ENCODE data around the gene NDFIP2. TPM values are rescaled to one million over a fixed set of nuclear protein-coding genes. Genes with fewer than 3 reads are reported as not detected.

NDFIP2 gene
- total RNA-seq, 4 donors from 2014 or later: 72.2 to 103 (median 86.2) TPM

DNA sequence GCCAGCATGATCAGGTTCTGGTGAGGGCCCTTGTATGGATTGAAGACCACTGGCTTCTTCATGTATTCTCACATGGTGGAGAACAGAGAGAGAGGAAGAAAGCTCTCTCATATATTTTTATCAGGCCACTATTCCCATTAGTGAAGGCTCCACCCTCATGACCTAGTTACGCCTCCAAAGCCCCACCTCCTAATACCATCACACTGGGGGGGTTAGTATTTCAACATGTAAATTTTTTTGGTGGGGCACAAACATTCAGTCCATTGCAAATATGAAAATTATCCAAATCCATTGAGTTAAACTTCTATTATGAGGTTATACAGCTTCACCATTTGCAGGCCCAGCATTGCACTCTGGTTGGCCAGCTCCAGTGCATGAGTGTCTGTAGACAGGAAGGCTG is 41.7 kb upstream of the NDFIP2 start:
- H3K36me3 ChIP-seq: no peaks in the 10 kb centered on the region
- no peaks in the 10 kb centered on the region for H3K4me1 ChIP-seq
- no peak for DNase-seq (ENCODE audit: low spot score in 2 of 2)
- H3K4me3 ChIP-seq: no peak overlapping the region
- TF ChIP-seq, protein P1, sequence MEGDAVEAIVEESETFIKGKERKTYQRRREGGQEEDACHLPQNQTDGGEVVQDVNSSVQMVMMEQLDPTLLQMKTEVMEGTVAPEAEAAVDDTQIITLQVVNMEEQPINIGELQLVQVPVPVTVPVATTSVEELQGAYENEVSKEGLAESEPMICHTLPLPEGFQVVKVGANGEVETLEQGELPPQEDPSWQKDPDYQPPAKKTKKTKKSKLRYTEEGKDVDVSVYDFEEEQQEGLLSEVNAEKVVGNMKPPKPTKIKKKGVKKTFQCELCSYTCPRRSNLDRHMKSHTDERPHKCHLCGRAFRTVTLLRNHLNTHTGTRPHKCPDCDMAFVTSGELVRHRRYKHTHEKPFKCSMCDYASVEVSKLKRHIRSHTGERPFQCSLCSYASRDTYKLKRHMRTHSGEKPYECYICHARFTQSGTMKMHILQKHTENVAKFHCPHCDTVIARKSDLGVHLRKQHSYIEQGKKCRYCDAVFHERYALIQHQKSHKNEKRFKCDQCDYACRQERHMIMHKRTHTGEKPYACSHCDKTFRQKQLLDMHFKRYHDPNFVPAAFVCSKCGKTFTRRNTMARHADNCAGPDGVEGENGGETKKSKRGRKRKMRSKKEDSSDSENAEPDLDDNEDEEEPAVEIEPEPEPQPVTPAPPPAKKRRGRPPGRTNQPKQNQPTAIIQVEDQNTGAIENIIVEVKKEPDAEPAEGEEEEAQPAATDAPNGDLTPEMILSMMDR (IDR thresholded peaks at IDR 0.05): no peak
- TF ChIP-seq POLR2AphosphoS5 (IDR thresholded peaks at IDR 0.05): no peak
- H3K27ac ChIP-seq: no peak overlapping the region
- 86% methylated on average over 1 of the region's 1 CpG for WGBS
- H3K9me3 ChIP-seq: no peaks in the 10 kb centered on the region
- H3K27me3 ChIP-seq: no peaks in the 10 kb centered on the region

DNA sequence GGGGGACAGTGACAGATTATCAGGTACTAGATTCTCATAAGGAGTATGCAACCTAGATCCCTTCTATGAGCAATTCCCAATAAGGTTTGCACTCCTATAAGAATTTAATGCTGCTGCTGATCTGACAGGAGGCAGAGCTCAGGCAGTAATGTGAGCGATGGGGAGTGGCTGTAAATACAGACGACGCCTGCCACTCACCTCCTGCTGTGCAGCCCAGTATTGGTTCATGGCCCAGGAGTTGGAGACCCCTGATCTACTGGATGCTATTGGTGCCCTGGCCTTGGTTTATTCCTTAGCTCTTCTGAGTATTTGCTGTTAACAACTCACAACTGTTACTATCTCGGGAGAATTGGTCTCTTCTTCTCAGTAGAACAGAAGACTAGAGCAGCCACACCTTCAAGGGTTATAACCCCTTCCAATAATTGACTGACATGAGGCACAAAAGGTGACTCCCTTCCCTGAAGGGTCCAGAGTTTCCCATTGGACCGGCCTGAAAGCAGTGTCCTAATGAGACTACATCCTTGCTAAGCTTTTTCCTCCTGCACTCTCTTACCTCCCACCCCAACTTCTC is 39.9 kb upstream of the NDFIP2 start:
- H3K27me3 ChIP-seq: no peaks in the 10 kb centered on the region
- no peak for TF ChIP-seq POLR2A (IDR thresholded peaks at IDR 0.05)
- no peak for TF ChIP-seq POLR2AphosphoS5 (IDR thresholded peaks at IDR 0.05)
- TF ChIP-seq, protein P1 (IDR thresholded peaks at IDR 0.05): no peak
- no peak for TF ChIP-seq EP300 (IDR thresholded peaks at IDR 0.05)
- H3K27ac ChIP-seq: no peak overlapping the region
- no peak for DNase-seq (ENCODE audit: low spot score in 2 of 2)
- no peaks in the 10 kb centered on the region for H3K4me1 ChIP-seq
- no peak overlapping the region for H3K4me3 ChIP-seq
- H3K36me3 ChIP-seq: no peaks in the 10 kb centered on the region
- H3K9me3 ChIP-seq: no peaks in the 10 kb centered on the region
- WGBS: 97% methylated on average over 5 of the region's 5 CpGs

DNA sequence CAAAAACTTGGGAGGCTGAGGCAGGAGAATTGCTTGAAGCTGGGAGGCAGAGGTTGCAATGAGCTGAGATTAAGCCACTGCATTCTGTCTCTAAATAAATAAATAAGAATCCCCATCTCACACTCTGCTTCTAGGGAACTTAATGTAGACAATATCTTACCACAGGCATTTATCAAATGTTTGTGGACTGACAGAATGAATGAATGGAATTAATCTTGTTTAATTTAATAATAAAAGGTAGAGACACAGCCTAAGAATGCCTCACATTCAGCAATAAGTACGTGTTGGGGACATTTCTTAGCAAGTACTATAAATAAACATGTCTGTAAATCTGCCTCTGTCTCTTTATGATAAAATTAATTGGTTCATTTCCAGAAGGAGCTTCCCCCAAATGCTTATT is 38.7 kb upstream of the NDFIP2 start:
- Histone ChIP-seq H3K27ac (no peak overlapping the region), H3K27me3 (no peaks in the 10 kb centered on the region), H3K9me3 (no peaks in the 10 kb centered on the region), H3K4me1 (no peaks in the 10 kb centered on the region), H3K4me3 (no peak overlapping the region), H3K36me3 (no peaks in the 10 kb centered on the region)
- DNase-seq (ENCODE audit: low spot score in 2 of 2): no peak
- TF ChIP-seq POLR2AphosphoS5 (IDR thresholded peaks at IDR 0.05) (no peak), POLR2A (IDR thresholded peaks at IDR 0.05) (no peak)
- 69% methylated on average over 1 of the region's 1 CpG for WGBS

DNA sequence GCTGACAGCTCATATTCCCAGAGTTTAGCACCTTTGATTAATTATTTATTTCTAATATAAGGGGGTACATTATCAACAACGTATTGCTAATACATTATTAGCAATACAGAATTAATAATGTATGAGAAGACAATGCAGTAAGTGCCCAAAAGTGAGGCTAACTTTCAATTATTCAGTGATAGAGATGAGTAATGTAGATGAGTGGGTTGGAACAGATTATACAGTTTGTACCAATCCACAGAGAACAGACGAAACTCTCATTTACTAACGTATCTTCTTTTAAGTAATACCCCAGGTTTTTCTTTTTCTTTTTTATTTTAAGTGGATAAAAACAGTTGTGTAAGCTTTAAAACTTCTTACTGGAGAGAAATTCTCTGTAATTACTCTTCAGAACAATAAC is 38.2 kb upstream of the NDFIP2 start:
- no peaks in the 10 kb centered on the region for H3K36me3 ChIP-seq
- H3K4me3 ChIP-seq: no peak overlapping the region
- no peaks in the 10 kb centered on the region for H3K4me1 ChIP-seq
- H3K9me3 ChIP-seq: no peaks in the 10 kb centered on the region
- TF ChIP-seq POLR2AphosphoS5 (IDR thresholded peaks at IDR 0.05) (no peak), POLR2A (IDR thresholded peaks at IDR 0.05) (no peak), EP300 (IDR thresholded peaks at IDR 0.05) (no peak)
- TF ChIP-seq, protein P1 (IDR thresholded peaks at IDR 0.05): no peak
- no peak for DNase-seq (ENCODE audit: low spot score in 2 of 2)
- 87% methylated on average over 3 of the region's 3 CpGs for WGBS
- no peak overlapping the region for H3K27ac ChIP-seq
- H3K27me3 ChIP-seq: no peaks in the 10 kb centered on the region

DNA sequence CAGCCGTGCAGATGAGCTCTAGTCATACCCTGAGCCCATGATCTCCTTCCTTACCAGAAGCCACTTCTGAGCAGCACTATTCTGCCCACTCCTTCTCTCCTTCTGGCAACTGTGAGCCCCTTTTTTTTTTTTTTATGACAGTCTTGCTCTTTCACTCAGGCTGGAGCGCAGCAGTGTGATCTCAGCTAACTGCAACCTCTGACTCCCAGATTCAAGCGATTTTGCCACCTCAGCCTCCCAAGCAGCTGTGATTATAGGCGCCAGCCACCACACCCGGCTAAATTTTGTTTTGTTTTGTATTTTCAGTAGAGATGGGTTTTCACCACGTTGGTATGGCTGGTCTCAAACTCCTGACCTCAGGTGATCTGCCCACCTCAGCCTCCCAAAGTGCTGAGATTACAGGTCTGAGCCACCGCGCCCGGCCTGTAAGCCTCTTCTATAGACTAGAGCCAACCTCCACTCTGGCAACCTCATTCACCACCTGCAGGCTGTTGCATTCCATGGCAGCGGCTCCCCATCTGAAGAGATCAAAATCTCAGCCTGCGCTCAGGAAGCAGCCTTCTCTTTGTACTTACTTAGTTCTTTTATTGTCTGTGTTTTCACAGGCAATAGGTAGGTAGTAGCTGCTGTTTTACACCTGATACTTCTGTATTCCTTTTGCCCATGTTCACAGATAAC is 34.8 kb upstream of the NDFIP2 start:
- H3K4me1 ChIP-seq: no peaks in the 10 kb centered on the region
- no peak overlapping the region for H3K27ac ChIP-seq
- TF ChIP-seq POLR2A (IDR thresholded peaks at IDR 0.05): no peak
- TF ChIP-seq, protein P1 (IDR thresholded peaks at IDR 0.05): no peak
- no peak for TF ChIP-seq POLR2AphosphoS5 (IDR thresholded peaks at IDR 0.05)
- no peak for TF ChIP-seq EP300 (IDR thresholded peaks at IDR 0.05)
- WGBS: 69% methylated on average over 11 of the region's 11 CpGs
- no peak overlapping the region for H3K4me3 ChIP-seq
- DNase-seq (ENCODE audit: low spot score in 2 of 2): no peak
- H3K27me3 ChIP-seq: no peaks in the 10 kb centered on the region
- no peaks in the 10 kb centered on the region for H3K9me3 ChIP-seq
- no peaks in the 10 kb centered on the region for H3K36me3 ChIP-seq
